ENCODE measurements around the gene TLR6.

TLR6 gene

GRCh38 chr4:38868059-38868960, 11.7 kb upstream of the TLR6 start:
- no peak for FAIRE-seq
- DNase-seq (ENCODE audit: low spot score): peak; percentile 30

- FAIRE-seq (no peak), DNase-seq (ENCODE audit: low spot score) (peak; percentile 64)
These were observed 11.0 kb upstream of the TLR6 start, which contains the start of gene FAM114A1 for GRCh38 chr4:38867478-38868058. FAM114A1 (plus strand) TSS chr4:38867806; CDS start chr4:38878079, 10,273 bp downstream.

GRCh38 chr4:38866973-38867477, 10.4 kb upstream of the TLR6 start:
- FAIRE-seq (no peak), DNase-seq (ENCODE audit: low spot score) (no peak)

GRCh38 chr4:38865445-38865844, 8.8 kb upstream of the TLR6 start:
- FAIRE-seq: no peak
- no peak for DNase-seq (ENCODE audit: low spot score)

- no peak for DNase-seq (ENCODE audit: low spot score)
- no peak for FAIRE-seq
These were observed 5.2 kb upstream of the TLR6 start for GRCh38 chr4:38861791-38862190.

- FAIRE-seq (no peak), DNase-seq (ENCODE audit: low spot score) (no peak)
These were observed 4.3 kb upstream of the TLR6 start for GRCh38 chr4:38860788-38861424.

GRCh38 chr4:38859501-38859900, 2.9 kb upstream of the TLR6 start:
- peak; percentile 51 for DNase-seq (ENCODE audit: low spot score)
- FAIRE-seq: peak; percentile 81

- DNase-seq (ENCODE audit: low spot score) (no peak), FAIRE-seq (no peak)
These were observed 1.4 kb upstream of the TLR6 start for GRCh38 chr4:38858097-38858420.

GRCh38 chr4:38857354-38858096, 908 bp upstream of the TLR6 start:
- DNase-seq (ENCODE audit: low spot score) (peak; percentile 89), FAIRE-seq (peak; percentile 96)

- no peak for FAIRE-seq
These were observed 571 bp downstream of the TLR6 start for GRCh38 chr4:38856046-38856445.

GRCh38 chr4:38855466-38855865, 1.2 kb downstream of the TLR6 start:
- FAIRE-seq (no peak), DNase-seq (ENCODE audit: low spot score) (no peak)

More at GRCh38 chr4:38856046-38856445, 571 bp downstream of the TLR6 start:
- no peak for DNase-seq (ENCODE audit: low spot score)

- DNase-seq (ENCODE audit: low spot score): no peak
- no peak for FAIRE-seq
These were observed 10.6 kb downstream of the TLR6 start for GRCh38 chr4:38846015-38846414.

GRCh38 chr4:38842994-38843393, 13.6 kb downstream of the TLR6 start:
- no peak for FAIRE-seq
- no peak for DNase-seq (ENCODE audit: low spot score)

- no peak for DNase-seq (ENCODE audit: low spot score)
- FAIRE-seq: peak; percentile 61
These were observed 18.8 kb downstream of the TLR6 start for GRCh38 chr4:38837849-38838248.

GRCh38 chr4:38837334-38837733, 19.3 kb downstream of the TLR6 start:
- no peak for FAIRE-seq
- no peak for DNase-seq (ENCODE audit: low spot score)

- FAIRE-seq: no peak
- DNase-seq (ENCODE audit: low spot score): no peak
These were observed 22.0 kb downstream of the TLR6 start for GRCh38 chr4:38834570-38834969.

GRCh38 chr4:38832624-38833528, 23.7 kb downstream of the TLR6 start:
- FAIRE-seq (no peak), DNase-seq (ENCODE audit: low spot score) (no peak)

- FAIRE-seq: no peak
- no peak for DNase-seq (ENCODE audit: low spot score)
These were observed 24.4 kb downstream of the TLR6 start for GRCh38 chr4:38832206-38832605.

- FAIRE-seq (no peak), DNase-seq (ENCODE audit: low spot score) (no peak)
These were observed 25.0 kb downstream of the TLR6 start for GRCh38 chr4:38831653-38832052.

- DNase-seq (ENCODE audit: low spot score): no peak
- FAIRE-seq: no peak
These were observed 27.4 kb downstream of the TLR6 start for GRCh38 chr4:38829237-38829636.
